ENCODE measurements around the gene DDX43.
"Not testable (repeated sequence)": the region's sequence is repeated elsewhere in the genome, so short reads cannot be mapped to it uniquely, and the experiment has no call there.

Gene DDX43

DNA sequence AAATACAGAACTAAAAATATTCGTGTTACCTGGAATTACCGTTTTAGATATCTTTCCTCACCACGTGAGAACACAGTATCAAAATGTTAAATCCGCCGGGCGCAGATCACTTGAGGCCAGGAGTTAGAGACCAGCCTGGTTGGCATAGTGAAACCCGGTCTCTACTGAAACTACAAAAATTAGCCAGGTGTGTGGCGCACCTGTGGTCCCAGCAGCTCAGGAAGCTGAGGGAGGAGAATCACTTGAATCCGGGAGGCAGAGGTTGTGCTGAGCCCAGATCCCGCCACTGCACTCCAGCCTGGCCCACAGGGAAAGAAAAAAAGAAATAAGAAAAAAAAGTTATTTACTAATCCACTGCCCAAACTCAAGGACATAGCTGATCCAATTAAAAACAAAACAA lies 4.8 kb upstream of the DDX43 start:
- WGBS, result 88% methylated on average over 10 of the region's 10 CpGs
- H3K27ac ChIP-seq (ENCODE audit: low read depth, low read length), result no peak overlapping the region
- H3K4me1 ChIP-seq (ENCODE audit: insufficient read depth, low read length), result peaks cover 14% of the 10 kb centered on the region

DNA sequence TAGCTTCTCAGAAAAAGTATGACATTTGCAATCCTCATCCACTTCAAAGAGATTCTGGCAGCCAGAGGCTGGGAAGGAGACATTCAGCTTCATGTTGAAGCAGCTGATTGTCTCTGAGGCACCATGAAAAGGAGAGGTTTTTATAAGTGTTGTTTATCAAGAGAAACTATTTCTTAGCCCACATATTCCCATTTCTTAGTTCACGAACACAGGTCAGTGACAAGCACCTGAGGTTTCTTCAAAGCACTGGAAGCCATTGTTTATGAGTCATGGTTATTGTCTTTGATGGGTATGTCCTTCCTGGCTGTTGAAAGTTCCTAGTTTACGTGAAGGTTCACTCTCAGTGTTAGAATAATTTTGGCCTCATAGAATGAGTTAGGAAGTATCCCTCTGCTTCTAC lies 3.0 kb upstream of the DDX43 start:
- H3K27ac ChIP-seq (ENCODE audit: low read depth, low read length), result no peak overlapping the region
- no peaks in the 10 kb centered on the region for H3K36me3 ChIP-seq (ENCODE audit: insufficient read depth, low read length)
- 94% methylated on average over 2 of the region's 2 CpGs for WGBS
- H3K9me3 ChIP-seq (ENCODE audit: insufficient read depth, low read depth, low read length), result no peaks in the 10 kb centered on the region
- no peak overlapping the region for H3K4me3 ChIP-seq (ENCODE audit: low read length)
- H3K27me3 ChIP-seq (ENCODE audit: insufficient read depth, low read length), result no peaks in the 10 kb centered on the region
- no peak overlapping the region for H3K9ac ChIP-seq (ENCODE audit: low read depth, low read length)
- H3K4me1 ChIP-seq (ENCODE audit: insufficient read depth, low read length), result peaks cover 14% of the 10 kb centered on the region

More for the DNA sequence above, 4.8 kb upstream of the DDX43 start:
- Histone ChIP-seq H3K9ac (ENCODE audit: low read depth, low read length) (no peak overlapping the region), H3K36me3 (ENCODE audit: insufficient read depth, low read length) (no peaks in the 10 kb centered on the region), H3K27me3 (ENCODE audit: insufficient read depth, low read length) (no peaks in the 10 kb centered on the region), H3K9me3 (ENCODE audit: insufficient read depth, low read depth, low read length) (no peaks in the 10 kb centered on the region), H3K4me3 (ENCODE audit: low read length) (no peak overlapping the region)

DNA sequence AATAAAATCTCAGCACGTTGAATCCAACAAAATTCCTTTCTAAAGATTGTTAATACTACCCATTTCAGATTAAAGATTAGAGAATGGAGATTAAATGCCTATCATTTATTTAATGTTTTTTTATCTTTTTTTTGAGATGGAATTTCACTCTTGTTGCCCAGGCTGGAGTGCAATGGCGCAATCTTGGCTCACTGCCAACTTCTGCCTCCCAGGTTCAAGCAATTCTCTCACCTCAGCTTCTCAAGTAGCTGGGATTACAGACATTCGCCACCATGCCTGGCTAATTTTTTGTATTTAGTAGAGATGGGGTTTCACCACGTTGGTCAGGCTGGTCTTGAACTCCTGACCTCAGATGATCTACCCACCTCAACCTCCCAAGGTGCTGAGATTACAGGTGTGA lies 2.4 kb upstream of the DDX43 start:
- not testable (repeated sequence) for H3K9me3 ChIP-seq (ENCODE audit: insufficient read depth, low read depth, low read length); H3K9ac ChIP-seq (ENCODE audit: low read depth, low read length); H3K27me3 ChIP-seq (ENCODE audit: insufficient read depth, low read length); H3K4me3 ChIP-seq (ENCODE audit: low read length); H3K36me3 ChIP-seq (ENCODE audit: insufficient read depth, low read length); H3K27ac ChIP-seq (ENCODE audit: low read depth, low read length)
- H3K4me1 ChIP-seq (ENCODE audit: insufficient read depth, low read length), result peaks cover 14% of the 10 kb centered on the region
- 89% methylated on average over 3 of the region's 4 CpGs for WGBS

GRCh38 chr6:73393278-73393677 lies 1.4 kb upstream of the DDX43 start:
- 98% methylated on average over 3 of the region's 3 CpGs for WGBS
- H3K9me3 ChIP-seq (ENCODE audit: insufficient read depth, low read depth, low read length), result no peaks in the 10 kb centered on the region
- no peaks in the 10 kb centered on the region for H3K27me3 ChIP-seq (ENCODE audit: insufficient read depth, low read length)
- no peak overlapping the region for H3K9ac ChIP-seq (ENCODE audit: low read depth, low read length)
- H3K36me3 ChIP-seq (ENCODE audit: insufficient read depth, low read length), result no peaks in the 10 kb centered on the region
- H3K27ac ChIP-seq (ENCODE audit: low read depth, low read length), result no peak overlapping the region
- H3K4me1 ChIP-seq (ENCODE audit: insufficient read depth, low read length), result peaks cover 11% of the 10 kb centered on the region
- H3K4me3 ChIP-seq (ENCODE audit: low read length), result no peak overlapping the region

- 94% methylated on average over 10 of the region's 10 CpGs for WGBS
- Histone ChIP-seq H3K36me3 (ENCODE audit: insufficient read depth, low read length) (no peaks in the 10 kb centered on the region), H3K9me3 (ENCODE audit: insufficient read depth, low read depth, low read length) (no peaks in the 10 kb centered on the region), H3K4me1 (ENCODE audit: insufficient read depth, low read length) (no peaks in the 10 kb centered on the region), H3K4me3 (ENCODE audit: low read length) (no peak overlapping the region), H3K27ac (ENCODE audit: low read depth, low read length) (no peak overlapping the region), H3K27me3 (ENCODE audit: insufficient read depth, low read length) (no peaks in the 10 kb centered on the region), H3K9ac (ENCODE audit: low read depth, low read length) (no peak overlapping the region)
Observed at GRCh38 chr6:73395875-73396274, 1.2 kb downstream of the DDX43 start.

DNA sequence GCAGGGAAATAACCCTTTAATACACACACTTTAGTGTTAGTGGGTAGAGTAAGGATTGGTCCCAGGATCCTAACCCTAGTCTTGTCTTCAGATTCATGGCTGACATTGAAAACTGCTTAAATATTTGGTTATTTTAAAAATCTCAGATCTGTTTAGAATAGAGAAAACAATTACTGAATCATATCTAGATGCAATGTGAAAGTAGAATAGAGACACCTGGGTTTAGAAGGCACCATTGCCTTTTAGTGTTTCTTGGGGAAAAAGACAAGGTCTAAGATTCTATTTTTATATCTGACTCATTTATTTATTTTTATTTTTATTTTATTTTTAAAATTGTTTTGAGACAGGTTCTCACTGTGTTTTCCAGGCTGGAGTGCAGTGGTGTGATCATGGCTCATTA lies 6.0 kb downstream of the DDX43 start:
- no peak overlapping the region for H3K27ac ChIP-seq (ENCODE audit: low read depth, low read length)
- no peaks in the 10 kb centered on the region for H3K9me3 ChIP-seq (ENCODE audit: insufficient read depth, low read depth, low read length)
- H3K9ac ChIP-seq (ENCODE audit: low read depth, low read length), result no peak overlapping the region
- no peaks in the 10 kb centered on the region for H3K27me3 ChIP-seq (ENCODE audit: insufficient read depth, low read length)
- no peaks in the 10 kb centered on the region for H3K36me3 ChIP-seq (ENCODE audit: insufficient read depth, low read length)
- no peaks in the 10 kb centered on the region for H3K4me1 ChIP-seq (ENCODE audit: insufficient read depth, low read length)
- no peak overlapping the region for H3K4me3 ChIP-seq (ENCODE audit: low read length)

DNA sequence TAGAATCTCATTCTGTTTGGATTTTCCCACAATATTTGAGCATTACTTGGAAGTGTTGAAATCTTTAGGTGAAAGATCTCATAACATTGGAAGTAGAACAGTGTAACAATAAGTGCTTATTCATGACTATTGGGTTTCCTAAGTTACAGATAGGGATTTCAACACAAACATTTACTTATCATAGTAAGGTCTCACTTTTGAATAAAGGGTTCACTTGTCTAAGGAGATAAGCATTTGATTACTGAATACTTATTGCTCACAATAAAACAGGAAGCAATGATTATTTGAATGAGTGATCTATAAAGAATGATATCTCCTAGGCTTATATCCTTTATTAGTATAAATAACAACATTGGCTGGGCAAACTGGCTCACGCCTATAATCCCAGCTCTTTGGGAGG lies 14.8 kb downstream of the DDX43 start:
- H3K9ac ChIP-seq (ENCODE audit: low read depth, low read length), result no peak overlapping the region
- no peaks in the 10 kb centered on the region for H3K4me1 ChIP-seq (ENCODE audit: insufficient read depth, low read length)
- no peaks in the 10 kb centered on the region for H3K36me3 ChIP-seq (ENCODE audit: insufficient read depth, low read length)
- no peak overlapping the region for H3K4me3 ChIP-seq (ENCODE audit: low read length)
- H3K27me3 ChIP-seq (ENCODE audit: insufficient read depth, low read length), result no peaks in the 10 kb centered on the region
- H3K27ac ChIP-seq (ENCODE audit: low read depth, low read length), result no peak overlapping the region
- WGBS, result 96% methylated on average over 1 of the region's 1 CpG
- H3K9me3 ChIP-seq (ENCODE audit: insufficient read depth, low read depth, low read length), result no peaks in the 10 kb centered on the region

GRCh38 chr6:73413102-73413501 lies 18.5 kb downstream of the DDX43 start:
- Histone ChIP-seq H3K9ac (ENCODE audit: low read depth, low read length) (no peak overlapping the region), H3K4me3 (ENCODE audit: low read length) (no peak overlapping the region), H3K4me1 (ENCODE audit: insufficient read depth, low read length) (no peaks in the 10 kb centered on the region), H3K27me3 (ENCODE audit: insufficient read depth, low read length) (no peaks in the 10 kb centered on the region), H3K9me3 (ENCODE audit: insufficient read depth, low read depth, low read length) (no peaks in the 10 kb centered on the region), H3K27ac (ENCODE audit: low read depth, low read length) (no peak overlapping the region), H3K36me3 (ENCODE audit: insufficient read depth, low read length) (no peaks in the 10 kb centered on the region)
- WGBS, result 100% methylated on average over 3 of the region's 3 CpGs

GRCh38 chr6:73418081-73418741 lies 23.6 kb downstream of the DDX43 start:
- H3K9ac ChIP-seq (ENCODE audit: low read depth, low read length), result no peak overlapping the region
- 90% methylated on average over 11 of the region's 11 CpGs for WGBS
- H3K4me3 ChIP-seq (ENCODE audit: low read length), result no peak overlapping the region
- H3K27me3 ChIP-seq (ENCODE audit: insufficient read depth, low read length), result no peaks in the 10 kb centered on the region
- peaks cover 5% of the 10 kb centered on the region; the same call in 1 of the 2 replicates for H3K36me3 ChIP-seq (ENCODE audit: insufficient read depth, low read length)
- no peaks in the 10 kb centered on the region for H3K9me3 ChIP-seq (ENCODE audit: insufficient read depth, low read depth, low read length)
- no peaks in the 10 kb centered on the region for H3K4me1 ChIP-seq (ENCODE audit: insufficient read depth, low read length)
- no peak overlapping the region for H3K27ac ChIP-seq (ENCODE audit: low read depth, low read length)

DNA sequence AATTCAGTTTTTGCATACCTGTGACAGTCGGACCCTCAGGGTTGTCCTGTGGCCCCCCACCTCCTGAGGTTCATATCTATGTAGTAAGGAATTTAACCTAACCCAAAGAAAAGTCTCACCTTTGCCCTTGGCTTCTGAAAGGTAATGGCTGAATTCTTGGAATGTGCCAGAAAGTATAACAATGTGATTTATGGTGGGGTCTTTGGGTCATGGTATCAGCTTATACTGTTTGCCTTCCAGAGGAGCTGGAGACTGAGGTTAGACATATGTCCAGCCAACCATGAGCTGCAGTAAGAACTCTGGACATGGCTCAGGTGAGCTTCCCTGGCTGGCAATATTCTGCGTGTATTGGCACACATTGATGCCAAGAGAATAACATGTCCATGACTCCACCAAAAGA lies 26.9 kb downstream of the DDX43 start:
- peaks cover 19% of the 10 kb centered on the region for H3K36me3 ChIP-seq (ENCODE audit: insufficient read depth, low read length)
- H3K9me3 ChIP-seq (ENCODE audit: insufficient read depth, low read depth, low read length), result no peaks in the 10 kb centered on the region
- H3K4me1 ChIP-seq (ENCODE audit: insufficient read depth, low read length), result no peaks in the 10 kb centered on the region
- whole genome bisulfite sequencing, result 91% methylated on average over 1 of the region's 2 CpGs
- no peak overlapping the region for H3K4me3 ChIP-seq (ENCODE audit: low read length)
- H3K27ac ChIP-seq (ENCODE audit: low read depth, low read length), result no peak overlapping the region
- no peaks in the 10 kb centered on the region for H3K27me3 ChIP-seq (ENCODE audit: insufficient read depth, low read length)
- no peak overlapping the region for H3K9ac ChIP-seq (ENCODE audit: low read depth, low read length)

DNA sequence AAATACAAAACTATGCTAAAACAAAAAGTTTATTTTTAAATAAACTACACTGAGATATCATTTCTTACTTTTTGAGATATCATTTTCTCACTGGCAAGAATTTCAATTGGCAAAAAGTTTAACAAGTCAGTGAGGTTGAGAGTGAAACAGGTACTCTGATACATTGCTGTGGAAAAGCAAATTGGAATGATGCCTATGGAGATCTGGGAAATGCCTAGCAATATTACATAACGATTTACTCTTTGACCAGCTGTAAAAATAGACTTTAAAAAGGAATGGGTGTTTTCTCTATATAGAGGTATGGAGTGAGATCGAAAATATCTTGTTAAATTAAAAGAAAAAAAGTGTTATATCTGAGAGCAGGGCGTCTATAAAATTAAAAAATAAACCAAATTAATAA lies 40.6 kb downstream of the DDX43 start:
- Histone ChIP-seq H3K36me3 (ENCODE audit: insufficient read depth, low read length) (peaks cover 34% of the 10 kb centered on the region), H3K27ac (ENCODE audit: low read depth, low read length) (no peak overlapping the region), H3K9ac (ENCODE audit: low read depth, low read length) (no peak overlapping the region), H3K4me3 (ENCODE audit: low read length) (no peak overlapping the region), H3K4me1 (ENCODE audit: insufficient read depth, low read length) (no peaks in the 10 kb centered on the region), H3K9me3 (ENCODE audit: insufficient read depth, low read depth, low read length) (no peaks in the 10 kb centered on the region), H3K27me3 (ENCODE audit: insufficient read depth, low read length) (no peaks in the 10 kb centered on the region)
- WGBS, result 88% methylated on average over 2 of the region's 3 CpGs

DNA sequence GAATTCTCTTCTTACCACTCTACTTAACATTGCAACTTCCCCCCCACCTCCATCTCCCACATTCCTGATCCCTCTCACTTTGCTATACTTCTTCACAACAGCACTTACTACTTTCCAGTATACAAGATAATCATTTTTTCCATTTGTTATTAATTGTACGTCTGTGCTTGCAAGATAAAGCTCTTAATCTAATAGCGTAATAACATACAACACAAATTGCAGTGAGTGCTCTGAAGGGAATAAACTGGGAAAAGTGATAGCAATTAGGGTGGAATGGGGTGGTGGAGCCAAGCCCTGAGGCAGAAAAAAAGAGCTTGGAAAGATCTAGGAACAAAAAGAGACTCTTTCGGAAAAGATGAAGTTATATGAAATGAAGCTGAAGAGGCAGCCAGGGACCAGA lies 48.9 kb downstream of the DDX43 start:
- H3K9ac ChIP-seq (ENCODE audit: low read depth, low read length), result no peak overlapping the region
- no peaks in the 10 kb centered on the region for H3K4me1 ChIP-seq (ENCODE audit: insufficient read depth, low read length)
- 98% methylated on average over 2 of the region's 3 CpGs for WGBS
- H3K27ac ChIP-seq (ENCODE audit: low read depth, low read length), result no peak overlapping the region
- no peak overlapping the region for H3K4me3 ChIP-seq (ENCODE audit: low read length)
- peaks cover 32% of the 10 kb centered on the region for H3K36me3 ChIP-seq (ENCODE audit: insufficient read depth, low read length)
- no peaks in the 10 kb centered on the region for H3K27me3 ChIP-seq (ENCODE audit: insufficient read depth, low read length)
- H3K9me3 ChIP-seq (ENCODE audit: insufficient read depth, low read depth, low read length), result no peaks in the 10 kb centered on the region
